Astrocyte (in vitro differentiated cells and primary cell): ENCODE data around the gene VSNL1. TPM values are rescaled to one million over a fixed set of nuclear protein-coding genes. Genes with fewer than 3 reads are reported as not detected.

Experiments
- DNase-seq: peaks from one replicate; pipeline ENCODE4 v3.0.0-alpha.2; 2010; ENCODE audit warnings: low read depth
- FAIRE-seq: peaks from 2 replicates; lab custom pipeline; 2011; peaks lifted over from hg19 to GRCh38; lab: Jason Lieb, UNC
- H2AFZ ChIP-seq: 2 replicates; pipeline ENCODE4 v1.6.0; 2012; ENCODE audit warnings: low read depth, low read length, inconsistent platforms
- H3K27ac ChIP-seq: 2 replicates; pipeline ENCODE4 v1.5.1; 2011; ENCODE audit warnings: low read depth, low read length, inconsistent platforms
- H3K27me3 ChIP-seq: 2 replicates; pipeline ENCODE4 v1.6.0; 2011; ENCODE audit warnings: low read length, inconsistent platforms; ENCODE audit not compliant: insufficient read depth
- H3K36me3 ChIP-seq: 2 replicates; pipeline ENCODE4 v1.5.1; 2011; ENCODE audit warnings: low read length, inconsistent platforms; ENCODE audit not compliant: insufficient read depth
- H3K4me1 ChIP-seq: 2 replicates; pipeline ENCODE4 v1.5.1; 2011; ENCODE audit warnings: low read length, inconsistent platforms; ENCODE audit not compliant: insufficient read depth
- H3K4me2 ChIP-seq: 2 replicates; pipeline ENCODE4 v1.6.0; 2012; ENCODE audit warnings: low read length, inconsistent platforms
- H3K4me3 ChIP-seq: 2 replicates; pipeline ENCODE4 v1.5.1; 2011; ENCODE audit warnings: low read depth, mild to moderate bottlenecking, low read length, inconsistent platforms; ENCODE audit not compliant: insufficient read depth
- H3K79me2 ChIP-seq: 2 replicates; pipeline ENCODE4 v1.6.0; 2012; ENCODE audit warnings: mild to moderate bottlenecking, low read length, inconsistent platforms; ENCODE audit not compliant: insufficient read depth
- H3K9ac ChIP-seq: 2 replicates; pipeline ENCODE4 v1.6.0; 2012; ENCODE audit warnings: mild to moderate bottlenecking, low read length, inconsistent platforms
- H3K9me3 ChIP-seq: 2 replicates; pipeline ENCODE4 v1.5.1; 2012; ENCODE audit warnings: low read depth, mild to moderate bottlenecking, low read length, inconsistent platforms; ENCODE audit not compliant: insufficient read depth
- H4K20me1 ChIP-seq: 2 replicates; pipeline ENCODE4 v1.6.0; 2012; ENCODE audit warnings: low read length, inconsistent platforms; ENCODE audit not compliant: insufficient read depth
- H3K27ac Mint-ChIP-seq: one replicate; pipeline ENCODE4 v1.8.0; 2021; ENCODE audit warnings: mild to moderate bottlenecking, mixed read lengths; ENCODE audit not compliant: unreplicated experiment
- H3K27me3 Mint-ChIP-seq: one replicate; pipeline ENCODE4 v1.8.0; 2021; ENCODE audit warnings: low read depth, mixed read lengths; ENCODE audit not compliant: unreplicated experiment
- H3K36me3 Mint-ChIP-seq: one replicate; pipeline ENCODE4 v1.8.0; 2021; ENCODE audit warnings: low read depth, mixed read lengths; ENCODE audit not compliant: unreplicated experiment
- H3K4me1 Mint-ChIP-seq: one replicate; pipeline ENCODE4 v1.8.0; 2021; ENCODE audit warnings: low read depth, mixed read lengths; ENCODE audit not compliant: unreplicated experiment
- H3K4me3 Mint-ChIP-seq: one replicate; pipeline ENCODE4 v1.8.0; 2021; ENCODE audit warnings: mild to moderate bottlenecking, moderate library complexity, mixed read lengths; ENCODE audit not compliant: unreplicated experiment
- H3K9me3 Mint-ChIP-seq: one replicate; pipeline ENCODE4 v1.8.0; 2021; ENCODE audit warnings: mild to moderate bottlenecking, mixed read lengths; ENCODE audit not compliant: unreplicated experiment
- EZH2 ChIP-seq: IDR thresholded peaks from 2 replicates; pipeline ENCODE4 v1.6.1; 2012; ENCODE audit warnings: mild to moderate bottlenecking, low read length, inconsistent platforms; ENCODE audit not compliant: insufficient read depth
- total RNA-seq: library from RNA; stranded (reverse); gene quantifications from 2 replicates; pipeline ENCODE4 v1.2.1, GENCODE V29; 2021
- TF ChIP-seq, protein P1 (sequence below): IDR thresholded peaks from 2 replicates; pipeline ENCODE4 v1.5.1; 2011; ENCODE audit warnings: low read depth, mild to moderate bottlenecking, inconsistent platforms, low read length, moderate library complexity; ENCODE audit not compliant: insufficient read depth

VSNL1 gene
- total RNA-seq, 1 donor from 2014 or later: 0.61 TPM

DNA sequence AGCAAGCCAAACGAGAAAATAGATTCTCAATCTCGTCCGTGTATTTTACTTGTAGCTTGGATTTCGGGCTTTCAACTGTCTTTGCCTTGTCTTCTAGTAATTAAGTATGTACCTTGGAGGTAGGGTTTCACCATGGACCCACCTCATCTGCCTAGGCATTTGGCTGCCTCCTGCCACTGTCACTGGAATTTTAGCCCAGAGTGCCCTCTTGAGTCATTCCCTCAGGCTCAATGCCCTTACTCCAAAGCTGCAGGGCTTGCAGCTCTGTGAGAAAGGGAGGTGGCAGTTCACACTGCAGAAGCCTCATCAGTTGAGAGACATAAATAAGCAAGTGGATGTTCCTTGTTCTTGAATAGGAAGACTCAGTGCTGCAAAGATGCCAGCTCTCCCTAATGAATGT lies 89.6 kb downstream of the VSNL1 start:
- Mint-ChIP-seq H3K4me1 (peaks cover 21% of the 10 kb centered on the region), H3K9me3 (peaks cover 4% of the 10 kb centered on the region), H3K27me3 (no peaks in the 10 kb centered on the region), H3K4me3 (no peak overlapping the region), H3K36me3 (no peaks in the 10 kb centered on the region), H3K27ac (no peak overlapping the region)
- H3K4me2 ChIP-seq: no peak overlapping the region
- H3K27ac ChIP-seq: no peak overlapping the region
- FAIRE-seq (no peak), DNase-seq (no peak)
- H3K9me3 ChIP-seq: peaks cover 3% of the 10 kb centered on the region
- H3K9ac ChIP-seq: no peak overlapping the region
- H3K79me2 ChIP-seq: no peaks in the 10 kb centered on the region
- H3K4me3 ChIP-seq: no peak overlapping the region
- TF ChIP-seq EZH2: no peak
- TF ChIP-seq, protein P1, sequence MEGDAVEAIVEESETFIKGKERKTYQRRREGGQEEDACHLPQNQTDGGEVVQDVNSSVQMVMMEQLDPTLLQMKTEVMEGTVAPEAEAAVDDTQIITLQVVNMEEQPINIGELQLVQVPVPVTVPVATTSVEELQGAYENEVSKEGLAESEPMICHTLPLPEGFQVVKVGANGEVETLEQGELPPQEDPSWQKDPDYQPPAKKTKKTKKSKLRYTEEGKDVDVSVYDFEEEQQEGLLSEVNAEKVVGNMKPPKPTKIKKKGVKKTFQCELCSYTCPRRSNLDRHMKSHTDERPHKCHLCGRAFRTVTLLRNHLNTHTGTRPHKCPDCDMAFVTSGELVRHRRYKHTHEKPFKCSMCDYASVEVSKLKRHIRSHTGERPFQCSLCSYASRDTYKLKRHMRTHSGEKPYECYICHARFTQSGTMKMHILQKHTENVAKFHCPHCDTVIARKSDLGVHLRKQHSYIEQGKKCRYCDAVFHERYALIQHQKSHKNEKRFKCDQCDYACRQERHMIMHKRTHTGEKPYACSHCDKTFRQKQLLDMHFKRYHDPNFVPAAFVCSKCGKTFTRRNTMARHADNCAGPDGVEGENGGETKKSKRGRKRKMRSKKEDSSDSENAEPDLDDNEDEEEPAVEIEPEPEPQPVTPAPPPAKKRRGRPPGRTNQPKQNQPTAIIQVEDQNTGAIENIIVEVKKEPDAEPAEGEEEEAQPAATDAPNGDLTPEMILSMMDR: no peak
- H3K4me1 ChIP-seq: peaks cover 26% of the 10 kb centered on the region
- no peaks in the 10 kb centered on the region for H3K27me3 ChIP-seq
- no peaks in the 10 kb centered on the region for H3K36me3 ChIP-seq
- no peak overlapping the region for H2AFZ ChIP-seq
- H4K20me1 ChIP-seq: no peaks in the 10 kb centered on the region

DNA sequence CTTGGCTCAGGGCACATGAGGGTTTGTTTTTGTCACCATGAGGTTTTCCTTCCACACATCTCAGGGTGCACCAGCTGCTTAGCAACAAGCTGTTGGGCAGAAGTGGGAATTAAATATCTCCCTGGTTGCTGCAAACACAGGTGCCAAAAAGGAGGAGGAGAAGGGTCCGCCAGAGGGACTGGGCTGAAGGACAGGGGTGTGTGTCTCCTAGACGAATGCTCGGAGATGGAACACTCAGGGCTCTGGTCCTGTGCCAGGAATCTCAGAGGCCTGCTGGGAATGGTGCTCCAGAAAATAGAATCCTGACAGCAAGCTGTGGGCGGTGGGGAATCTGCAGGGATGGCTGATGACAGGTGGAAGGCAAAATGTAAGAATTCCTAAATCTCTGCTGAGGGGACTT lies 94.5 kb downstream of the VSNL1 start:
- Histone ChIP-seq H2AFZ (no peak overlapping the region), H4K20me1 (no peaks in the 10 kb centered on the region), H3K4me2 (no peak overlapping the region), H3K27ac (no peak overlapping the region), H3K4me3 (no peak overlapping the region), H3K9me3 (no peaks in the 10 kb centered on the region), H3K9ac (no peak overlapping the region), H3K79me2 (no peaks in the 10 kb centered on the region), H3K27me3 (no peaks in the 10 kb centered on the region), H3K36me3 (no peaks in the 10 kb centered on the region), H3K4me1 (no peaks in the 10 kb centered on the region)
- TF ChIP-seq, protein P1: no peak
- no peak for TF ChIP-seq EZH2
- Mint-ChIP-seq H3K9me3 (peaks cover 2% of the 10 kb centered on the region), H3K4me3 (no peak overlapping the region), H3K36me3 (no peaks in the 10 kb centered on the region), H3K4me1 (no peaks in the 10 kb centered on the region), H3K27ac (no peak overlapping the region), H3K27me3 (peaks cover 18% of the 10 kb centered on the region)
- DNase-seq (no peak), FAIRE-seq (no peak)

DNA sequence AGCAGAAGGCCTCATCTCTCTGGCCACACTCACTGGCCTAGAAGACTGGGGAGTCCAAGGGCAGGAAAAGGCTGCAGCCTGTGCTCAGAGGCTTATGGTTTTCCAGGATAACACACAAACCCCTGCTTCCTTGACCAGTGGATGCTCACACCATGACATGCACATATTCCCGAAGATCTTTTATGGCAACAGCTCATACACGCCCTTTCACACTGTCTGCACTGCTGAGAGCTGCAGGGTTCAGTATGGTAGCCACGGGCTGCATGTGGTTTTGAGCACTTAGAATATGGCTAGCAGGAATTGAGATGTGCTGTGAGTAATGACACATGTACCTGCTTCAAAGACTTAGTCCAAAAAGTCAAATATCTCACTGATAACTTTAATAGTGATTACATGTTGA lies 95.8 kb downstream of the VSNL1 start:
- Mint-ChIP-seq H3K36me3 (no peaks in the 10 kb centered on the region), H3K27ac (no peak overlapping the region), H3K4me1 (no peaks in the 10 kb centered on the region), H3K27me3 (peaks cover 18% of the 10 kb centered on the region), H3K9me3 (peaks cover 2% of the 10 kb centered on the region), H3K4me3 (no peak overlapping the region)
- no peaks in the 10 kb centered on the region for H3K79me2 ChIP-seq
- no peak overlapping the region for H3K4me3 ChIP-seq
- H3K27me3 ChIP-seq: no peaks in the 10 kb centered on the region
- H3K9ac ChIP-seq: no peak overlapping the region
- H3K27ac ChIP-seq: no peak overlapping the region
- no peak overlapping the region for H3K4me2 ChIP-seq
- no peaks in the 10 kb centered on the region for H4K20me1 ChIP-seq
- DNase-seq (no peak), FAIRE-seq (no peak)
- no peaks in the 10 kb centered on the region for H3K4me1 ChIP-seq
- no peaks in the 10 kb centered on the region for H3K9me3 ChIP-seq
- H2AFZ ChIP-seq: no peak overlapping the region
- no peak for TF ChIP-seq EZH2
- TF ChIP-seq, protein P1: no peak
- no peaks in the 10 kb centered on the region for H3K36me3 ChIP-seq
